ENCODE measurements around the gene SUSD6.

SUSD6 gene

GRCh38 chr14:69606258-69607184 is 4.9 kb upstream of the SUSD6 start:
- Mint-ChIP-seq H3K36me3 (ENCODE audit: low read depth) (no peaks in the 10 kb centered on the region), H3K27ac (peak overlapping the region; percentile 34), H3K9me3 (no peaks in the 10 kb centered on the region), H3K4me1 (peaks cover 46% of the 10 kb centered on the region), H3K4me3 (no peak overlapping the region), H3K27me3 (ENCODE audit: low read depth, poor library complexity) (no peaks in the 10 kb centered on the region)
- peak; percentile 43 for DNase-seq
- no peak for TF ChIP-seq CTCF (IDR thresholded peaks at IDR 0.05)

- no peak for TF ChIP-seq CTCF (IDR thresholded peaks at IDR 0.05)
- H3K27ac Mint-ChIP-seq, result peak overlapping the region; percentile 33
- no peaks in the 10 kb centered on the region for H3K36me3 Mint-ChIP-seq (ENCODE audit: low read depth)
- peaks cover 78% of the 10 kb centered on the region for H3K4me1 Mint-ChIP-seq
- H3K9me3 Mint-ChIP-seq, result no peaks in the 10 kb centered on the region
- peaks cover 7% of the 10 kb centered on the region for H3K27me3 Mint-ChIP-seq (ENCODE audit: low read depth, poor library complexity)
- peak overlapping the region; percentile 92 for H3K4me3 Mint-ChIP-seq
- DNase-seq, result no peak
These were observed 1.1 kb upstream of the SUSD6 start for GRCh38 chr14:69610020-69610873.

- TF ChIP-seq CTCF (IDR thresholded peaks at IDR 0.05), result no peak
- peaks cover 7% of the 10 kb centered on the region for H3K27me3 Mint-ChIP-seq (ENCODE audit: low read depth, poor library complexity)
- H3K27ac Mint-ChIP-seq, result no peak overlapping the region
- peaks cover 79% of the 10 kb centered on the region for H3K4me1 Mint-ChIP-seq
- DNase-seq, result no peak
- H3K36me3 Mint-ChIP-seq (ENCODE audit: low read depth), result no peaks in the 10 kb centered on the region
- no peaks in the 10 kb centered on the region for H3K9me3 Mint-ChIP-seq
- H3K4me3 Mint-ChIP-seq, result peak overlapping the region; percentile 92
These were observed 573 bp upstream of the SUSD6 start for GRCh38 chr14:69610874-69611171.

GRCh38 chr14:69612014-69612782 is 802 bp downstream of the SUSD6 start:
- H3K9me3 Mint-ChIP-seq, result no peaks in the 10 kb centered on the region
- peak overlapping the region; percentile 90 for H3K4me3 Mint-ChIP-seq
- H3K27ac Mint-ChIP-seq, result peak overlapping the region; percentile 38
- no peak for TF ChIP-seq CTCF (IDR thresholded peaks at IDR 0.05)
- no peaks in the 10 kb centered on the region for H3K36me3 Mint-ChIP-seq (ENCODE audit: low read depth)
- peaks cover 79% of the 10 kb centered on the region for H3K4me1 Mint-ChIP-seq
- DNase-seq, result no peak
- peaks cover 11% of the 10 kb centered on the region for H3K27me3 Mint-ChIP-seq (ENCODE audit: low read depth, poor library complexity)

GRCh38 chr14:69612783-69613130 is 1.4 kb downstream of the SUSD6 start:
- H3K27ac Mint-ChIP-seq, result no peak overlapping the region
- no peak for DNase-seq
- no peaks in the 10 kb centered on the region for H3K9me3 Mint-ChIP-seq
- H3K4me1 Mint-ChIP-seq, result peaks cover 77% of the 10 kb centered on the region
- H3K36me3 Mint-ChIP-seq (ENCODE audit: low read depth), result no peaks in the 10 kb centered on the region
- TF ChIP-seq CTCF (IDR thresholded peaks at IDR 0.05), result no peak
- H3K27me3 Mint-ChIP-seq (ENCODE audit: low read depth, poor library complexity), result peaks cover 16% of the 10 kb centered on the region
- H3K4me3 Mint-ChIP-seq, result peak overlapping the region; percentile 90
